A549 (cell line): ENCODE measurements around the gene HAUS6. TPM values are rescaled to one million over a fixed set of nuclear protein-coding genes. Genes with fewer than 3 reads are reported as not detected.

Experiments used
- ATAC-seq, 2 experiments: fragments of 200-7000 bp in 1 of 2; fragments of >200 bp in 1 of 2; cut with Nextera tagmentation in 1 of 2; cut with Tn5 transposase in 1 of 2; 3 replicates each; pipeline versions ENCODE4 v1.8.0 to v1.9.1; 2018 to 2020; ENCODE audit warnings: mild to moderate bottlenecking in 1 of 2, moderate library complexity in 1 of 2
- CTCF ChIA-PET: fragments of 300-600 bp; sonication (Branson Sonifier 250); formaldehyde crosslinking; extraction: SDS; loops from one replicate; lab custom pipeline; 2021; ENCODE audit warnings: antibody characterized with exemption, inconsistent platforms; lab: Yijun Ruan, JAX
- POLR2A ChIA-PET: fragments of 350-600 bp; formaldehyde crosslinking; extraction: SDS; loops from one replicate; lab custom pipeline; 2021; ENCODE audit warnings: antibody characterized with exemption, inconsistent platforms; lab: Yijun Ruan, JAX
- DNase-seq, 2 experiments: peaks; one replicate each; pipeline versions ENCODE4 v3.0.0 to v3.0.0-alpha.2; 2011 to 2016; ENCODE audit warnings: low read depth in 1 of 2, low spot score in 1 of 2
- FAIRE-seq: peaks from 2 replicates; lab custom pipeline; 2011; peaks lifted over from hg19 to GRCh38; lab: Jason Lieb, UNC
- H3K27ac ChIP-seq, 2 experiments: fragments of >200 bp; sonication (Bioruptor Twin); formaldehyde crosslinking; 3 replicates each; pipeline ENCODE4 v1.5.1; 2016 to 2017
- H3K4me1 ChIP-seq: fragments of >200 bp; sonication (Bioruptor Twin); formaldehyde crosslinking; 3 replicates; pipeline ENCODE4 v1.6.1; 2016
- H3K4me2 ChIP-seq: fragments of >200 bp; sonication (Bioruptor Twin); formaldehyde crosslinking; 3 replicates; pipeline ENCODE4 v1.6.1; 2016
- H3K4me3 ChIP-seq: fragments of >200 bp; sonication (Bioruptor Twin); formaldehyde crosslinking; 3 replicates; pipeline ENCODE4 v1.5.1; 2016
- H3K9me3 ChIP-seq: fragments of >200 bp; sonication (Bioruptor Twin); formaldehyde crosslinking; 3 replicates; pipeline ENCODE4 v1.6.1; 2016
- E2F6 ChIP-seq: IDR thresholded peaks from 2 replicates; pipeline ENCODE4 v1.6.1; 2012; ENCODE audit warnings: low read depth, borderline replicate concordance
- HOXA7 ChIP-seq: fragments of 250-450 bp; sonication (Bioruptor Pico); IDR thresholded peaks from 2 replicates; pipeline ENCODE4 v1.5.0; 2020; ENCODE audit warnings: mild to moderate bottlenecking, moderate library complexity
- JUN ChIP-seq, 2 experiments: fragments of >200 bp; sonication (Bioruptor Twin); formaldehyde crosslinking; IDR thresholded peaks; 2 replicates in 1 of 2; 3 replicates in 1 of 2; pipeline ENCODE4 v1.6.1; 2016 to 2017
- WGBS: methylation state at CpG from one replicate; pipeline ENCODE4 v1.1.6; 2017; ENCODE audit errors: missing lambda C conversion rate; 5-methylcytosine and 5-hydroxymethylcytosine counted together
- polyA plus RNA-seq, 4 experiments: library from polyadenylated mRNA; depleted of rRNA in 3 of 4; stranded (reverse); fragments of >200 nt; fragmentation: RNase III in 1 of 4; extraction: RNeasy Plus Mini Kit Qiagen cat#74134 plus additional on column Dnase treatment in 1 of 4; gene quantifications; 2 replicates in 3 of 4; 3 replicates in 1 of 4; pipeline ENCODE4 v1.2.3, GENCODE V29; 2011 to 2017
- small RNA-seq, 6 experiments: library from RNA; depleted of rRNA; stranded (forward); fragments of <200 nt; gene quantifications; one replicate each; pipeline ENCODE3, GENCODE V24; 2012
- TF ChIP-seq, protein P1 (sequence below): fragments of >200 bp; sonication (Bioruptor Twin); formaldehyde crosslinking; IDR thresholded peaks from 2 replicates; pipeline ENCODE4 v1.6.1; 2016

The HAUS6 gene
- polyA plus RNA-seq, 2 of the 4 experiments (the other 2 are of a cell fraction): 22.4 to 34.6 TPM

DNA sequence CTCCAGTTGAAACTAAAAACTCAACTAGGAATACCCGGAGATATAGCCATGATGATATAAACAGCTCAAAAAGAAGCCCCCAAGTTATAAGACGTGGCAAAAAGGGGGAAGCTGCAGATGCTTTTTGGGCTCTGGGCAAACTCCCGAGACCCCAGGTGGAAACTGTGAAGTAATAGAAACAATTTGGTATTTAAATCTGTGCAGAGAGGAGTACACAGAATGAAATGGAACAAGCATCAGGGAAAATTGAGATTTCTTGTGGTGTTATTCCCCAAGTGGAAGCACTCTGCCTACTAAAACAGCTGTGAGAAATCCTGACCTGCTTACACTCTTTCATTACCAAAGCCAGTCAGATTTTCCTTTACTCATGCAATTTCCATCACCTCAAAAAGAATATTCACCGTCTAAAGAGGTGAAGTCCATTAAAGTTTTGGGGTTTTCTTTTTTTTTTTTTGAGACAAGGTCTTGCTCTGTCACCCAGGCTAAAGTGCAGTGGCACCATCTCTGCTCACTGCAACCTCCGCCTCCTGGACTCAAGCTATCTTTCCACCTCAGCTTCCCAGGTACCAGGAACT is 93.2 kb downstream of the HAUS6 start:
- no peak for DNase-seq
- 34% methylated on average over 5 of the region's 5 CpGs for WGBS
- no peaks in the 10 kb centered on the region for H3K4me1 ChIP-seq
- no peak for FAIRE-seq
- no peaks in the 10 kb centered on the region for H3K9me3 ChIP-seq
- TF ChIP-seq E2F6: no peak
- TF ChIP-seq HOXA7 (CRISPR knock-in tag): no peak
- TF ChIP-seq, protein P1, sequence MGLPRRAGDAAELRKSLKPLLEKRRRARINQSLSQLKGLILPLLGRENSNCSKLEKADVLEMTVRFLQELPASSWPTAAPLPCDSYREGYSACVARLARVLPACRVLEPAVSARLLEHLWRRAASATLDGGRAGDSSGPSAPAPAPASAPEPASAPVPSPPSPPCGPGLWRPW: no peak
- TF ChIP-seq JUN (IDR thresholded peaks at IDR 0.05): no peak
- CTCF ChIA-PET: interaction anchor here (1.9 kb wide), 1 partner anchor 19 kb away, joined by 11 read pairs; no protein-coding TSS in a partner anchor
- no peak for ATAC-seq
- POLR2A ChIA-PET: no interaction called here
- no peak overlapping the region for H3K4me3 ChIP-seq
- H3K27ac ChIP-seq: no peak overlapping the region
- no peak overlapping the region for H3K4me2 ChIP-seq

Small RNA genes lying within 50 kb of the gene (small RNA-seq; reads per million reads assigned to genes)
- gene RF00019: 0 reads per million in 6 experiments
- gene RNU6-264P: 0 reads per million in 6 experiments
- gene SCARNA8: 3.6 to 61.9 (median 16.2) reads per million in 6 experiments

Other genes with a start within 250 kb of the HAUS6 start
- gene SAXO1, start 69.7 kb downstream of the HAUS6 start, polyA plus RNA-seq (2011; rRNA removed): not detected in 2 replicates
- not detected in 3 replicates for gene SAXO1, start 69.7 kb downstream of the HAUS6 start, polyA plus RNA-seq (2017; fragmentation: RNase III; extraction: RNeasy Plus Mini Kit Qiagen cat#74134 plus additional on column Dnase treatment)
- 133 and 136 TPM in 2 replicates for gene RRAGA, start 53.5 kb downstream of the HAUS6 start, polyA plus RNA-seq (2011; rRNA removed)
- 106 to 117 TPM (median 115 TPM) in 3 replicates for gene RRAGA, start 53.5 kb downstream of the HAUS6 start, polyA plus RNA-seq (2017; fragmentation: RNase III; extraction: RNeasy Plus Mini Kit Qiagen cat#74134 plus additional on column Dnase treatment)
- 42.6 and 53.8 TPM in 2 replicates for gene PLIN2, start 24.6 kb upstream of the HAUS6 start, polyA plus RNA-seq (2011; rRNA removed)
- gene PLIN2, start 24.6 kb upstream of the HAUS6 start, polyA plus RNA-seq (2017; fragmentation: RNase III; extraction: RNeasy Plus Mini Kit Qiagen cat#74134 plus additional on column Dnase treatment): 23.0 to 28.3 TPM (median 23.0 TPM) in 3 replicates
- gene DENND4C, start 127.8 kb upstream of the HAUS6 start, polyA plus RNA-seq (2011; rRNA removed): 40.9 and 44.1 TPM in 2 replicates
- gene DENND4C, start 127.8 kb upstream of the HAUS6 start, polyA plus RNA-seq (2017; fragmentation: RNase III; extraction: RNeasy Plus Mini Kit Qiagen cat#74134 plus additional on column Dnase treatment): 15.0 to 17.4 TPM (median 16.0 TPM) in 3 replicates